Jurkat, Clone E6-1 (cell line): Measurements from ENCODE around the gene HOXD9.
A peak's percentile ranks its signal among the peaks of the same experiment; 100 is the strongest.

Source experiments
- DNase-seq: peaks from one replicate; pipeline ENCODE4 v3.0.0-alpha.2; 2011; ENCODE audit warnings: low read depth, low spot score
- H3K4me3 ChIP-seq: 2 replicates; pipeline ENCODE4 v1.5.1; 2011; ENCODE audit warnings: mild to moderate bottlenecking, low read length, control low read depth, moderate library complexity

Gene HOXD9

DNA sequence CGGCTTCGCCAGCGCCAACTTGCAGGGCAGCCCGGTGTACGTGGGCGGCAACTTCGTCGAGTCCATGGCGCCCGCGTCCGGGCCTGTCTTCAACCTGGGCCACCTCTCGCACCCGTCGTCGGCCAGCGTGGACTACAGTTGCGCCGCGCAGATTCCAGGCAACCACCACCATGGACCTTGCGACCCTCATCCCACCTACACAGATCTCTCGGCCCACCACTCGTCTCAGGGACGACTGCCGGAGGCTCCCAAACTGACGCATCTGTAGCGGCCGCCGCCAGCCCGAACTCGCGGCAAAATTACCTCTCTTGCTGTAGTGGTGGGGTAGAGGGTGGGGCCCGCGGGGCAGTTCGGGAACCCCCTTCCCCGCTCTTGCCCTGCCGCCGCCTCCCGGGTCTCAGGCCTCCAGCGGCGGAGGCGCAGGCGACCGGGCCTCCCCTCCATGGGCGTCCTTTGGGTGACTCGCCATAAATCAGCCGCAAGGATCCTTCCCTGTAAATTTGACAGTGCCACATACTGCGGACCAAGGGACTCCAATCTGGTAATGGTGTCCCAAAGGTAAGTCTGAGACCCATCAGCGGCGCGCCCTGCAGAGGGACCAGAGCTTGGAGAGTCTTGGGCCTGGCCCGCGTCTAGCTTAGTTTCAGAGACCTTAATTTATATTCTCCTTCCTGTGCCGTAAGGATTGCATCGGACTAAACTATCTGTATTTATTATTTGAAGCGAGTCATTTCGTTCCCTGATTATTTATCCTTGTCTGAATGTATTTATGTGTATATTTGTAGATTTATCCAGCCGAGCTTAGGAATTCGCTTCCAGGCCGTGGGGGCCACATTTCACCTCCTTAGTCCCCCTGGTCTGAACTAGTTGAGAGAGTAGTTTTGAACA is 49.7 kb downstream of the HOXD9 start:
- no peak overlapping the region for H3K4me3 ChIP-seq
- no peak for DNase-seq

DNA sequence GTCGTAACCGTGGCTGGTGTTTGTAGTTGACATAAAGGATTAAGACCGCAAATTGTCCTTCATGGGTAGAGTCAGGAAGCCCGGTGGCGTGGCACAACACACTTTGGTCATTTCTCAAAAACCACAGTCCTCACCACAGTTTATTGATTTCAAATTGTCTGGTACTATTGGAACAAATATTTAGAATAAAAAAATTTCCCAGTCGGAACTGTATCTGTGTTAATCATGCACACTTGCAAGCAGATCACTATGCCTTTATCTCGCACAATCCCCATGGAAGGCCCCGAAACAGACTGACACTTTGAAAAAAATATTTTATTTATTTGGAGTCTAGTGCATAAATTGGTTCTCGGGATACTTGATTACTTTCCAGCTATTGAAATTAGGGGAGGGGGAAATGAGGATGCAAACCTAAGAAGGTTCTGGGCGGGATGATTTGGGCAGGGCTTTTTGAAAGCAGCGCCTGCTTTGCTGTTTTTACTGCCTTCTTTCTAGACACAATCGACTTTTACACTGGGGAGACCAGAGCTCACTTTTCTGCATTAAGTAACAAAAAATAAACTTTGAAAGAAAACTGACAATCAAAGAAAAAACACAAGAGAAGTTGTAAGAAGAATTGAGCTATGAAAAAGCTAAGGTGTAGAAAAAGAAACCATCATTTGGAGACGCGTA is 50.5 kb downstream of the HOXD9 start:
- H3K4me3 ChIP-seq = no peak overlapping the region
- DNase-seq = no peak

- no peak for DNase-seq
- H3K4me3 ChIP-seq = no peak overlapping the region
These were observed 51.3 kb downstream of the HOXD9 start for GRCh38 chr2:176173567-176174381.

DNA sequence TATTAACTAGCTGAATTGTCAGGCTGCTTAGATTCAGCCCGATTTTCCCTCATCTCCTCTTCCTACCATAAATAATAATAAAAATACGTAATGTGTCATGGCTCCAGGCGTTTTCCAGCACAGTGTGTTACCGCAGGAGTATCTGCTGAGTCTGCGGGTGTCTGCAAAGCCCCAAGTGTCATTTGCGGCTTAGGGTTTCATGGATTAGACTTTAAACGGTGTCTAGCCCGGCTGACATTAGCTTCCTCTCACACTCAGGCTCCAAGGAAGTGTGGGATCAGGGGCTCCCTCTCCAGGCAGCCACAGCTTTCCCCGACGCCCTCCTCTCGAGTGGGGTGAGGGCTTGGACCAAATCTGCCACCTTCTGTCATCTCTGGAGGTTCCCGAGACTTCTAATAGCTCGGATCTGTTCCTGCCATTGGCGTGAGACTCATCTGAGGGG is 51.9 kb downstream of the HOXD9 start:
- no peak for DNase-seq
- peak overlapping the region; percentile 36 for H3K4me3 ChIP-seq
